HFFc6 (cell line): ENCODE measurements around the gene ENAH. TPM values are rescaled to one million over a fixed set of nuclear protein-coding genes. Genes with fewer than 3 reads are reported as not detected.

ENCODE experiments used
- DNase-seq: peaks from one replicate; pipeline ENCODE4 v3.0.0-alpha.2; 2018
- H3K27ac Mint-ChIP-seq: 2 replicates; pipeline ENCODE4 v1.8.0; 2020; ENCODE audit warnings: mild to moderate bottlenecking, mixed read lengths
- H3K27me3 Mint-ChIP-seq: 2 replicates; pipeline ENCODE4 v1.8.0; 2021; ENCODE audit warnings: mild to moderate bottlenecking, moderate library complexity, mixed read lengths; ENCODE audit not compliant: insufficient read depth
- H3K36me3 Mint-ChIP-seq: 2 replicates; pipeline ENCODE4 v1.8.0; 2021; ENCODE audit warnings: low read depth, mixed read lengths
- H3K4me1 Mint-ChIP-seq: 2 replicates; pipeline ENCODE4 v1.8.0; 2020; ENCODE audit warnings: low read depth, mixed read lengths
- H3K4me3 Mint-ChIP-seq: 2 replicates; pipeline ENCODE4 v1.8.0; 2020; ENCODE audit warnings: mild to moderate bottlenecking, moderate library complexity, mixed read lengths
- H3K9me3 Mint-ChIP-seq: 2 replicates; pipeline ENCODE4 v1.8.0; 2020; ENCODE audit warnings: mild to moderate bottlenecking, mixed read lengths
- CTCF ChIP-seq: fragments of 200-600 bp; sonication (generic); IDR thresholded peaks from 2 replicates; pipeline ENCODE4 v1.5.0; 2021; ENCODE audit warnings: antibody characterized with exemption, mild to moderate bottlenecking
- total RNA-seq, 6 experiments: library from RNA; stranded (reverse); fragmentation: NEBNext Ultra II Directional; extraction: Animal tissue kit (Norgen Biotek cat#: 25700); gene quantifications; 2 replicates in 1 of 6; 3 replicates in 5 of 6; pipeline ENCODE4 v1.2.3, GENCODE V29; 2021

Gene ENAH
- total RNA-seq, 6 experiments from 2014 or later = 133 to 171 (median 139) TPM

- peaks cover 6% of the 10 kb centered on the region for H3K4me1 Mint-ChIP-seq
- peaks cover 22% of the 10 kb centered on the region for H3K27me3 Mint-ChIP-seq
- no peaks in the 10 kb centered on the region for H3K36me3 Mint-ChIP-seq
- H3K4me3 Mint-ChIP-seq = no peak overlapping the region
- no peak for DNase-seq
- H3K27ac Mint-ChIP-seq = no peak overlapping the region
- no peaks in the 10 kb centered on the region for H3K9me3 Mint-ChIP-seq
- TF ChIP-seq CTCF = no peak
These were observed 185.5 kb downstream of the ENAH start for GRCh38 chr1:225467193-225468020.

- Mint-ChIP-seq H3K27me3 (peaks cover 23% of the 10 kb centered on the region), H3K9me3 (no peaks in the 10 kb centered on the region), H3K4me1 (peaks cover 6% of the 10 kb centered on the region), H3K4me3 (no peak overlapping the region), H3K27ac (no peak overlapping the region), H3K36me3 (no peaks in the 10 kb centered on the region)
- no peak for TF ChIP-seq CTCF
- DNase-seq = no peak
These were observed 186.1 kb downstream of the ENAH start for GRCh38 chr1:225466848-225467192.

- DNase-seq = no peak
- H3K27me3 Mint-ChIP-seq = peaks cover 21% of the 10 kb centered on the region
- no peak overlapping the region for H3K27ac Mint-ChIP-seq
- no peak overlapping the region for H3K4me3 Mint-ChIP-seq
- peaks cover 9% of the 10 kb centered on the region for H3K4me1 Mint-ChIP-seq
- no peak for TF ChIP-seq CTCF
- H3K36me3 Mint-ChIP-seq = no peaks in the 10 kb centered on the region
- H3K9me3 Mint-ChIP-seq = no peaks in the 10 kb centered on the region
These were observed 187.0 kb downstream of the ENAH start for GRCh38 chr1:225465793-225466517.

- DNase-seq = no peak
- Mint-ChIP-seq H3K27me3 (peaks cover 17% of the 10 kb centered on the region; the same call in 1 of the 2 replicates), H3K27ac (no peak overlapping the region)
These were observed 187.8 kb downstream of the ENAH start for GRCh38 chr1:225464851-225465792.

More at GRCh38 chr1:225464851-225465792, 187.8 kb downstream of the ENAH start:
- Mint-ChIP-seq H3K4me1 (peaks cover 16% of the 10 kb centered on the region), H3K36me3 (no peaks in the 10 kb centered on the region), H3K4me3 (no peak overlapping the region), H3K9me3 (no peaks in the 10 kb centered on the region)
- TF ChIP-seq CTCF = no peak
